ENCODE data around the gene C2CD4D. TPM values are rescaled to one million over a fixed set of nuclear protein-coding genes. Genes with fewer than 3 reads are reported as not detected.
A peak's percentile ranks its signal among the peaks of the same experiment; 100 is the strongest.

Gene C2CD4D
- total and polyA plus RNA-seq, 2 of the 13 experiments (the other 11 are each of a cell fraction or from before 2014, with no cell fraction given) = not detected

GRCh38 chr1:151790071-151790939 lies 49.3 kb downstream of the C2CD4D start, which contains the start of gene TDRKH (continued):
- TF ChIP-seq NFAT5 (CRISPR knock-in tag; IDR thresholded peaks at IDR 0.05) (peak; percentile 91; the same call in 1 of the 2 replicates), ZNF296 (CRISPR knock-in tag; conservative IDR thresholded peaks at IDR 0.05) (0 out of 2 replicates have a peak, but pooled peaks have one; percentile 45), TRIM24 (CRISPR knock-in tag; IDR thresholded peaks at IDR 0.05) (no peak), ZNF740 (CRISPR knock-in tag; IDR thresholded peaks at IDR 0.05) (0 out of 2 replicates have a peak, but pooled peaks have one; percentile 44), TOPORS (CRISPR knock-in tag; IDR thresholded peaks at IDR 0.05) (peak; percentile 77; the same call in 1 of the 2 replicates), ZNF567 (CRISPR knock-in tag; IDR thresholded peaks at IDR 0.05; ENCODE audit: borderline replicate concordance) (no peak), NR0B2 (CRISPR knock-in tag; IDR thresholded peaks at IDR 0.05) (peak; percentile 84), SNAPC2 (CRISPR knock-in tag; IDR thresholded peaks at IDR 0.05) (0 out of 2 replicates have a peak, but pooled peaks have one; percentile 37), ZNF878 (CRISPR knock-in tag; IDR thresholded peaks at IDR 0.05) (no peak), ZNF552 (CRISPR knock-in tag; IDR thresholded peaks at IDR 0.05; ENCODE audit: borderline replicate concordance) (no peak), CENPBD1 (CRISPR knock-in tag; IDR thresholded peaks at IDR 0.05; ENCODE audit: borderline replicate concordance, low read depth) (no peak), FIP1L1 (IDR thresholded peaks at IDR 0.05; ENCODE audit: borderline replicate concordance, insufficient read depth, low read depth, low read length) (no peak), ZNF282 (IDR thresholded peaks at IDR 0.05; ENCODE audit: partially characterized antibody) (no peak), RFX5 (IDR thresholded peaks at IDR 0.05; ENCODE audit: low read depth, low read length) (peak; percentile 74), NR2F6 (IDR thresholded peaks at IDR 0.05) (no peak), NR2F6 (CRISPR knock-in tag; IDR thresholded peaks at IDR 0.05) (no peak), ZNF841 (CRISPR knock-in tag; IDR thresholded peaks at IDR 0.05; ENCODE audit: borderline replicate concordance) (no peak), ZNF703 (CRISPR knock-in tag; IDR thresholded peaks at IDR 0.05; ENCODE audit: borderline replicate concordance) (no peak; the same call in 1 of the 2 replicates), ZBTB2 (CRISPR knock-in tag; IDR thresholded peaks at IDR 0.05; ENCODE audit: low read depth) (peak; percentile 58; the same call in 1 of the 2 replicates), IKZF4 (CRISPR knock-in tag; IDR thresholded peaks at IDR 0.05; ENCODE audit: borderline replicate concordance, low read depth, not compliant biosample characterization) (peak; percentile 92)

All from HepG2 (cell line).